Duodenal mucosa (tissue), 2 donors: Measurements from ENCODE around the gene ADAM10.

Experiments used
- H3K27ac ChIP-seq: one replicate; pipeline ENCODE4 v1.7.0; 2013; ENCODE audit warnings: low read depth, low read length
- H3K27me3 ChIP-seq, 2 donors: one replicate each; pipeline ENCODE4 v1.7.0; 2013; ENCODE audit warnings: low read length in 2 of 2, control low read depth in 1 of 2; ENCODE audit not compliant: insufficient read depth in 2 of 2, control insufficient read depth in 1 of 2
- H3K36me3 ChIP-seq, 2 donors: one replicate each; pipeline ENCODE4 v1.7.0; 2013; ENCODE audit warnings: low read length in 2 of 2, control low read depth in 1 of 2; ENCODE audit not compliant: insufficient read depth in 2 of 2, control insufficient read depth in 1 of 2
- H3K4me1 ChIP-seq, 2 donors: one replicate each; pipeline ENCODE4 v1.7.0; 2013; ENCODE audit warnings: low read length in 2 of 2, control low read depth in 1 of 2; ENCODE audit not compliant: insufficient read depth in 2 of 2, control insufficient read depth in 1 of 2
- H3K4me3 ChIP-seq, 2 donors: one replicate each; pipeline ENCODE4 v1.7.0; 2013; ENCODE audit warnings: low read length in 2 of 2, low read depth in 1 of 2
- H3K9ac ChIP-seq, 2 donors: one replicate each; pipeline ENCODE4 v1.7.0; 2013; ENCODE audit warnings: low read length in 2 of 2, low read depth in 1 of 2
- H3K9me3 ChIP-seq, 2 donors: one replicate each; pipeline ENCODE4 v1.7.0; 2013; ENCODE audit warnings: low read length in 2 of 2, control low read depth in 1 of 2; ENCODE audit not compliant: control insufficient read depth in 1 of 2

ADAM10 gene

GRCh38 chr15:58717357-58717756 is 32.1 kb downstream of the ADAM10 start:
- Histone ChIP-seq H3K27ac (no peak overlapping the region), H3K36me3 (peaks cover 0 to 18% of the 10 kb centered on the region in 2 donors), H3K4me1 (no peaks in the 10 kb centered on the region), H3K9ac (no peak overlapping the region), H3K4me3 (no peak overlapping the region), H3K27me3 (no peaks in the 10 kb centered on the region), H3K9me3 (no peaks in the 10 kb centered on the region)

- Histone ChIP-seq H3K36me3 (peaks cover 0 to 18% of the 10 kb centered on the region in 2 donors), H3K27me3 (no peaks in the 10 kb centered on the region), H3K4me3 (no peak overlapping the region), H3K4me1 (no peaks in the 10 kb centered on the region), H3K27ac (no peak overlapping the region), H3K9me3 (no peaks in the 10 kb centered on the region), H3K9ac (no peak overlapping the region)
These were observed 33.5 kb downstream of the ADAM10 start for GRCh38 chr15:58716027-58716426.

GRCh38 chr15:58715266-58715917 is 34.1 kb downstream of the ADAM10 start:
- Histone ChIP-seq H3K4me1 (no peaks in the 10 kb centered on the region), H3K36me3 (peaks cover 0 to 18% of the 10 kb centered on the region in 2 donors), H3K27ac (no peak overlapping the region), H3K9me3 (no peaks in the 10 kb centered on the region), H3K4me3 (no peak overlapping the region), H3K9ac (no peak overlapping the region), H3K27me3 (no peaks in the 10 kb centered on the region)

GRCh38 chr15:58710701-58711100 is 38.8 kb downstream of the ADAM10 start:
- no peaks in the 10 kb centered on the region for H3K9me3 ChIP-seq

GRCh38 chr15:58707397-58707796 is 42.1 kb downstream of the ADAM10 start:
- no peaks in the 10 kb centered on the region for H3K4me1 ChIP-seq
- no peak overlapping the region for H3K4me3 ChIP-seq
- no peak overlapping the region for H3K27ac ChIP-seq
- H3K9ac ChIP-seq: no peak overlapping the region
- no peaks in the 10 kb centered on the region for H3K27me3 ChIP-seq
- no peaks in the 10 kb centered on the region for H3K9me3 ChIP-seq
- no peaks in the 10 kb centered on the region for H3K36me3 ChIP-seq

More at GRCh38 chr15:58710701-58711100, 38.8 kb downstream of the ADAM10 start:
- H3K4me3 ChIP-seq: no peak overlapping the region
- no peak overlapping the region for H3K9ac ChIP-seq
- H3K27ac ChIP-seq: no peak overlapping the region
- peaks cover 0 to 9% of the 10 kb centered on the region in 2 donors for H3K36me3 ChIP-seq
- no peaks in the 10 kb centered on the region for H3K4me1 ChIP-seq
- H3K27me3 ChIP-seq: no peaks in the 10 kb centered on the region

- peaks cover 0 to 5% of the 10 kb centered on the region in 2 donors for H3K36me3 ChIP-seq
- H3K9me3 ChIP-seq: no peaks in the 10 kb centered on the region
- H3K4me3 ChIP-seq: no peak overlapping the region
- H3K27ac ChIP-seq: no peak overlapping the region
- H3K27me3 ChIP-seq: no peaks in the 10 kb centered on the region
- H3K4me1 ChIP-seq: no peaks in the 10 kb centered on the region
- no peak overlapping the region for H3K9ac ChIP-seq
These were observed 44.4 kb downstream of the ADAM10 start for GRCh38 chr15:58705105-58705504.

GRCh38 chr15:58704155-58704865 is 45.2 kb downstream of the ADAM10 start:
- Histone ChIP-seq H3K9me3 (peaks cover 0 to 6% of the 10 kb centered on the region in 2 donors), H3K27ac (no peak overlapping the region), H3K9ac (no peak overlapping the region), H3K4me3 (no peak overlapping the region), H3K4me1 (no peaks in the 10 kb centered on the region), H3K27me3 (no peaks in the 10 kb centered on the region), H3K36me3 (peaks cover 0 to 5% of the 10 kb centered on the region in 2 donors)

- H3K27me3 ChIP-seq: no peaks in the 10 kb centered on the region
- peaks cover 0 to 5% of the 10 kb centered on the region in 2 donors for H3K36me3 ChIP-seq
- no peaks in the 10 kb centered on the region for H3K4me1 ChIP-seq
- H3K9me3 ChIP-seq: peaks cover 5 to 9% of the 10 kb centered on the region in 2 donors
- H3K9ac ChIP-seq: no peak overlapping the region
- no peak overlapping the region for H3K4me3 ChIP-seq
- no peak overlapping the region for H3K27ac ChIP-seq
These were observed 45.9 kb downstream of the ADAM10 start for GRCh38 chr15:58703610-58704009.

- peaks cover 5 to 9% of the 10 kb centered on the region in 2 donors for H3K9me3 ChIP-seq
- no peak overlapping the region for H3K27ac ChIP-seq
- no peak overlapping the region for H3K4me3 ChIP-seq
- H3K27me3 ChIP-seq: no peaks in the 10 kb centered on the region
- H3K9ac ChIP-seq: no peak overlapping the region
- H3K4me1 ChIP-seq: no peaks in the 10 kb centered on the region
- peaks cover 0 to 5% of the 10 kb centered on the region in 2 donors for H3K36me3 ChIP-seq
These were observed 47.3 kb downstream of the ADAM10 start for GRCh38 chr15:58702233-58702632.

- no peak overlapping the region for H3K4me3 ChIP-seq
- no peak overlapping the region for H3K27ac ChIP-seq
- H3K9ac ChIP-seq: no peak overlapping the region
- peaks cover 0 to 5% of the 10 kb centered on the region in 2 donors for H3K36me3 ChIP-seq
- no peaks in the 10 kb centered on the region for H3K4me1 ChIP-seq
- no peaks in the 10 kb centered on the region for H3K27me3 ChIP-seq
- peaks cover 5 to 9% of the 10 kb centered on the region in 2 donors for H3K9me3 ChIP-seq
These were observed 48.1 kb downstream of the ADAM10 start for GRCh38 chr15:58701376-58701775.
